Brain microvascular endothelial cell (primary cell): Measurements from ENCODE around the gene STRA6.

Source experiments
- DNase-seq: peaks from one replicate; pipeline ENCODE4 v3.0.0-alpha.2; 2020
- H3K27ac ChIP-seq: fragments of 250-450 bp; sonication (Bioruptor Pico); 2 replicates; pipeline ENCODE4 v1.5.1; 2020; ENCODE audit warnings: mild to moderate bottlenecking, moderate library complexity
- H3K27me3 ChIP-seq: fragments of 250-450 bp; sonication (Bioruptor Pico); replicated peaks from 2 replicates; pipeline ENCODE4 v1.5.1; 2020; ENCODE audit warnings: mild to moderate bottlenecking
- H3K36me3 ChIP-seq: fragments of 250-450 bp; sonication (Bioruptor Pico); replicated peaks from 2 replicates; pipeline ENCODE4 v1.5.1; 2020; ENCODE audit warnings: mild to moderate bottlenecking
- H3K4me3 ChIP-seq: 2 replicates; pipeline ENCODE4 v1.5.1; 2011; ENCODE audit warnings: low read depth, mild to moderate bottlenecking, control low read depth, low read length, moderate library complexity
- in situ Hi-C: cut with HindIII; loops from 2 replicates; pipeline ENCODE4 v1.10.0; 2017; ENCODE audit warnings: low sequenced_read_pairs, low pct_ligation_motif_present
- TF ChIP-seq, protein P1 (sequence below): IDR thresholded peaks from 2 replicates; pipeline ENCODE4 v1.5.1; 2011; ENCODE audit warnings: low read depth, mild to moderate bottlenecking, moderate library complexity, low read length, control low read depth, inconsistent platforms; ENCODE audit errors: missing control alignments

Gene STRA6

GRCh38 chr15:74239051-74239705 lies 36.6 kb upstream of the STRA6 start:
- Histone ChIP-seq H3K36me3 (no peaks in the 10 kb centered on the region), H3K27ac (no peak overlapping the region), H3K27me3 (no peaks in the 10 kb centered on the region), H3K4me3 (no peak overlapping the region)
- in situ Hi-C loops: no loop called here
- TF ChIP-seq, protein P1, sequence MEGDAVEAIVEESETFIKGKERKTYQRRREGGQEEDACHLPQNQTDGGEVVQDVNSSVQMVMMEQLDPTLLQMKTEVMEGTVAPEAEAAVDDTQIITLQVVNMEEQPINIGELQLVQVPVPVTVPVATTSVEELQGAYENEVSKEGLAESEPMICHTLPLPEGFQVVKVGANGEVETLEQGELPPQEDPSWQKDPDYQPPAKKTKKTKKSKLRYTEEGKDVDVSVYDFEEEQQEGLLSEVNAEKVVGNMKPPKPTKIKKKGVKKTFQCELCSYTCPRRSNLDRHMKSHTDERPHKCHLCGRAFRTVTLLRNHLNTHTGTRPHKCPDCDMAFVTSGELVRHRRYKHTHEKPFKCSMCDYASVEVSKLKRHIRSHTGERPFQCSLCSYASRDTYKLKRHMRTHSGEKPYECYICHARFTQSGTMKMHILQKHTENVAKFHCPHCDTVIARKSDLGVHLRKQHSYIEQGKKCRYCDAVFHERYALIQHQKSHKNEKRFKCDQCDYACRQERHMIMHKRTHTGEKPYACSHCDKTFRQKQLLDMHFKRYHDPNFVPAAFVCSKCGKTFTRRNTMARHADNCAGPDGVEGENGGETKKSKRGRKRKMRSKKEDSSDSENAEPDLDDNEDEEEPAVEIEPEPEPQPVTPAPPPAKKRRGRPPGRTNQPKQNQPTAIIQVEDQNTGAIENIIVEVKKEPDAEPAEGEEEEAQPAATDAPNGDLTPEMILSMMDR: no peak
- DNase-seq: no peak

GRCh38 chr15:74235962-74236361 lies 33.4 kb upstream of the STRA6 start, which contains the start of gene CCDC33:
CCDC33 (plus strand) TSS chr15:74236326; CDS start chr15:74236720, 394 bp downstream.
- DNase-seq: no peak
- H3K27ac ChIP-seq: no peak within 1 kb of the TSS
- TF ChIP-seq, protein P1: no peak
- no peaks in the 10 kb centered on the region for H3K36me3 ChIP-seq
- H3K4me3 ChIP-seq: no peak within 1 kb of the TSS
- H3K27me3 ChIP-seq: no peaks in the 10 kb centered on the region
- in situ Hi-C loops: no loop called here

GRCh38 chr15:74234598-74234875 lies 31.9 kb upstream of the STRA6 start:
- Histone ChIP-seq H3K27me3 (no peaks in the 10 kb centered on the region), H3K36me3 (no peaks in the 10 kb centered on the region), H3K4me3 (no peak overlapping the region), H3K27ac (no peak overlapping the region)
- TF ChIP-seq, protein P1: no peak
- no peak for DNase-seq
- in situ Hi-C loops: no loop called here

DNA sequence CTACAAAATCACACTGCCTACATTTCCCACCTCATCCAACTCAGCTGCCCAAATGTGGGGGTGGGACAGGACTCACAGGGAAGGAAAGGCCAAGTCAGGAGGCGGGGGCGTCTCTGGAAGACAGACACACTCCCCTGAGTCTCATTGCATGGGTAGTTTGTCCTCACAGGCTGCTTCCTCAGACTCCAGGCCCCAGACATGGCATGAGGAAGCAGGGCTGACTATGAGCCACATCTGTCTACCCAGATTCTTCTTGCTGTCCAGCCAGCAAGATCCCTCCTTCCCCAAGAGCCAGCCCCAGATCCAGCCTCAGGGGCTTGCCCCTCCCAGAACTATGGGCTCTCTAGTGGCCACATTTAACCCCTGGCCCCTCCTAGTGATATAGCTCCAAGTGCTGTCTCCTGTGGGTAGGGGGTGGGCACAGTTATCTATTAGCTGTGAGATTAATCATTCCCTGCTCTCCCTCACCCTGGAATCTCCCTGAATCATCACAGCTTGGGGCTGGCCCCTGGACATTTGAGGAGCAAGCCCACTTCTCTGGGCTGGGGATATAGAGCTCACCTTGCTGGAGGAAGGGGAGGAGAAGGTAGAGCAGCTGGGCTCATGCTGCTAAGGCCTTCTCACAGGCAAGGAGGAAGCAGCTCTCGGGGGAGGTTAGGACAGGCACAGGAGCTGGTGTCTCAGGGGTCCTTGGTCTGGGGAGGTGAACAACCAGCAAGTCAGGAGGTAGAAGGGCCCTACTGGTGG lies 31.4 kb upstream of the STRA6 start:
- Histone ChIP-seq H3K4me3 (no peak overlapping the region), H3K36me3 (no peaks in the 10 kb centered on the region), H3K27me3 (no peaks in the 10 kb centered on the region), H3K27ac (no peak overlapping the region)
- DNase-seq: no peak
- in situ Hi-C loops: no loop called here
- TF ChIP-seq, protein P1: no peak

- no peak overlapping the region for H3K4me3 ChIP-seq
- TF ChIP-seq, protein P1: no peak
- in situ Hi-C loops: no loop called here
These were observed 30.8 kb upstream of the STRA6 start for GRCh38 chr15:74233373-74233772.

More at GRCh38 chr15:74233373-74233772, 30.8 kb upstream of the STRA6 start:
- no peaks in the 10 kb centered on the region for H3K27me3 ChIP-seq
- no peaks in the 10 kb centered on the region for H3K36me3 ChIP-seq
- DNase-seq: no peak
- no peak overlapping the region for H3K27ac ChIP-seq
